A673 (cell line): Measurements from ENCODE around the gene MORC3. TPM values are rescaled to one million over a fixed set of nuclear protein-coding genes. Genes with fewer than 3 reads are reported as not detected.

ENCODE experiments used
- BruUV-seq: library from RNA; stranded (reverse); fragments of 400-500 nt; replicated peaks from 2 replicates; lab custom pipeline; 2021; lab: Mats Ljungman, UMichigan
- CTCF ChIA-PET: fragments of 300-600 bp; sonication (Branson Sonifier 250); formaldehyde crosslinking; loops from one replicate; lab custom pipeline; 2022; ENCODE audit warnings: antibody characterized with exemption; lab: Charles Lee
- POLR2A ChIA-PET: fragments of 300-600 bp; sonication (Branson Sonifier 250); formaldehyde crosslinking; loops from one replicate; lab custom pipeline; 2022; ENCODE audit warnings: antibody characterized with exemption; ENCODE audit not compliant: low non-redundant PET; lab: Charles Lee
- DNase-seq: peaks from one replicate; pipeline ENCODE4 v3.0.0-alpha.2; 2015; ENCODE audit warnings: low spot score
- H3K27ac ChIP-seq: fragments of 200-600 bp; sonication (generic); 2 replicates; pipeline ENCODE4 v1.5.1; 2016; ENCODE audit warnings: mixed run types, low read depth, mild to moderate bottlenecking, mixed read lengths, antibody characterized with exemption, low read length; ENCODE audit not compliant: poor library complexity, severe bottlenecking
- H3K27me3 ChIP-seq: fragments of 200-600 bp; sonication (generic); replicated peaks from 2 replicates; pipeline ENCODE4 v1.6.1; 2017; ENCODE audit warnings: mixed run types, low read depth, mild to moderate bottlenecking, mixed read lengths, antibody characterized with exemption, low read length; ENCODE audit not compliant: insufficient read depth, poor library complexity
- H3K36me3 ChIP-seq: fragments of 200-600 bp; sonication (generic); 2 replicates; pipeline ENCODE4 v1.6.1; 2016; ENCODE audit warnings: mixed run types, mild to moderate bottlenecking, mixed read lengths, antibody characterized with exemption, low read length; ENCODE audit not compliant: insufficient read depth, poor library complexity, severe bottlenecking
- H3K4me1 ChIP-seq: fragments of 200-600 bp; sonication (generic); 2 replicates; pipeline ENCODE4 v1.6.1; 2017; ENCODE audit warnings: mixed run types, mild to moderate bottlenecking, mixed read lengths, antibody characterized with exemption, low read length; ENCODE audit not compliant: insufficient read depth, poor library complexity, severe bottlenecking
- H3K4me3 ChIP-seq: fragments of 200-600 bp; sonication (generic); 2 replicates; pipeline ENCODE4 v1.5.1; 2016; ENCODE audit warnings: low read depth, mixed run types, mild to moderate bottlenecking, mixed read lengths, low read length; ENCODE audit not compliant: poor library complexity, severe bottlenecking
- H3K9me3 ChIP-seq: fragments of 200-600 bp; sonication (generic); 2 replicates; pipeline ENCODE4 v1.6.1; 2016; ENCODE audit warnings: mixed run types, low read depth, mild to moderate bottlenecking, mixed read lengths, antibody characterized with exemption, low read length; ENCODE audit not compliant: poor library complexity, severe bottlenecking
- CTCF ChIP-seq: fragments of 300-800, 200-600 bp; sonication (generic); conservative IDR thresholded peaks from 2 replicates; pipeline ENCODE4 v1.5.1; 2017; ENCODE audit warnings: low read depth, mild to moderate bottlenecking, antibody characterized with exemption, low read length, moderate library complexity, mixed read lengths
- EZH2 ChIP-seq: fragments of 200-600 bp; sonication (generic); IDR thresholded peaks from 2 replicates; pipeline ENCODE4 v1.6.1; 2017; ENCODE audit warnings: borderline replicate concordance, low read depth, mild to moderate bottlenecking, mixed read lengths, antibody characterized with exemption, low read length; ENCODE audit not compliant: poor library complexity, severe bottlenecking
- intact Hi-C: fragments of 100-400 bp; cut with micrococcal nuclease; formaldehyde crosslinking; loops from one replicate; pipeline ENCODE4 v1.10.0; 2022; ENCODE audit not compliant: unreplicated experiment
- total RNA-seq: library from RNA; stranded (reverse); gene quantifications from 2 replicates; pipeline ENCODE4 v1.2.3, GENCODE V29; 2021

Gene MORC3
- total RNA-seq, 1 experiment from 2014 or later = 30.0 TPM

GRCh38 chr21:36395353-36396111, 75.5 kb downstream of the MORC3 start:
- Histone ChIP-seq H3K27me3 (no peaks in the 10 kb centered on the region), H3K4me1 (no peaks in the 10 kb centered on the region), H3K36me3 (peaks cover 49% of the 10 kb centered on the region), H3K9me3 (no peaks in the 10 kb centered on the region), H3K4me3 (no peak overlapping the region), H3K27ac (no peak overlapping the region)
- CTCF ChIA-PET = no interaction called here
- DNase-seq = no peak
- POLR2A ChIA-PET = interaction anchor here (0.6 kb wide), 1 partner anchor 832 kb away, joined by 3 read pairs; no protein-coding TSS in a partner anchor
- TF ChIP-seq CTCF (no peak), EZH2 (no peak)
- BruUV-seq = no TSS peak
- intact Hi-C loops = no loop called here

- ChIA-PET POLR2A (interaction anchor here (0.6 kb wide), 1 partner anchor 52 kb away, joined by 4 read pairs; no protein-coding TSS in a partner anchor), CTCF (no interaction called here)
- Histone ChIP-seq H3K27ac (no peak overlapping the region), H3K9me3 (no peaks in the 10 kb centered on the region), H3K36me3 (peaks cover 54% of the 10 kb centered on the region), H3K4me3 (no peak overlapping the region), H3K4me1 (no peaks in the 10 kb centered on the region), H3K27me3 (no peaks in the 10 kb centered on the region)
- no peak for DNase-seq
- BruUV-seq = no TSS peak
- intact Hi-C loops = no loop called here
- no peak for TF ChIP-seq CTCF
- TF ChIP-seq EZH2 = no peak
Observed at GRCh38 chr21:36396325-36396724, 76.3 kb downstream of the MORC3 start.

- no TSS peak for BruUV-seq
- intact Hi-C loops = no loop called here
- H3K4me1 ChIP-seq = no peaks in the 10 kb centered on the region
- H3K27ac ChIP-seq = no peak overlapping the region
- TF ChIP-seq CTCF (no peak), EZH2 (no peak)
- POLR2A ChIA-PET = interaction anchor here (0.6 kb wide), 1 partner anchor 51 kb away, joined by 4 read pairs; no protein-coding TSS in a partner anchor
- no peaks in the 10 kb centered on the region for H3K9me3 ChIP-seq
- H3K27me3 ChIP-seq = no peaks in the 10 kb centered on the region
- no peak for DNase-seq
- CTCF ChIA-PET = no interaction called here
- peaks cover 55% of the 10 kb centered on the region for H3K36me3 ChIP-seq
- no peak overlapping the region for H3K4me3 ChIP-seq
Observed at GRCh38 chr21:36396971-36397370, 77.0 kb downstream of the MORC3 start.
